ENCODE results near the gene PAH. TPM values are rescaled to one million over a fixed set of nuclear protein-coding genes. Genes with fewer than 3 reads are reported as not detected.

PAH gene
- total and polyA plus RNA-seq, 2 of the 13 experiments (the other 11 are each of a cell fraction or from before 2014, with no cell fraction given) = 192 to 451 TPM

- TF ChIP-seq LRRFIP1 (CRISPR knock-in tag; conservative IDR thresholded peaks at IDR 0.05) (no peak), ZNF768 (CRISPR knock-in tag; IDR thresholded peaks at IDR 0.05) (peak; percentile 22; the same call in 1 of the 2 replicates), ZHX2 (IDR thresholded peaks at IDR 0.05; ENCODE audit: low read depth) (no peak), ZHX2 (CRISPR knock-in tag; IDR thresholded peaks at IDR 0.05; ENCODE audit: borderline replicate concordance) (peak; percentile 63; the same call in 1 of the 2 replicates), MAFK (conservative IDR thresholded peaks at IDR 0.05 in 1 of 2, IDR thresholded peaks at IDR 0.05 in 1 of 2; ENCODE audit: low read length in 2 of 2) (no peak), ZNF605 (CRISPR knock-in tag; IDR thresholded peaks at IDR 0.05) (no peak; the same call in 1 of the 2 replicates), ZNF547 (CRISPR knock-in tag; IDR thresholded peaks at IDR 0.05) (0 out of 2 replicates have a peak, but pooled peaks have one; percentile 17), ATF7 (IDR thresholded peaks at IDR 0.05) (no peak), ATF7 (CRISPR knock-in tag; IDR thresholded peaks at IDR 0.05) (no peak), CCAR2 (optimal IDR thresholded peaks at IDR 0.05; ENCODE audit: low read depth, low read length) (no peak), PPARG (CRISPR knock-in tag; conservative IDR thresholded peaks at IDR 0.05) (peak; percentile 63; the same call in 1 of the 2 replicates)
Observed at GRCh38 chr12:102885043-102885932, 31.8 kb downstream of the PAH start (continued).

All from HepG2 (cell line).